Coronary artery (tissue), 2 donors: Measurements from ENCODE around the gene TMPRSS6.

Source experiments
- DNase-seq: peaks from one replicate; pipeline ENCODE4 v3.0.0-alpha.2; 2017; ENCODE audit warnings: low spot score
- H3K27ac ChIP-seq, 2 donors: fragments of 200-600 bp; sonication (generic); one replicate each; pipeline ENCODE4 v1.5.1; 2016 to 2019
- H3K4me3 ChIP-seq: fragments of 200-600 bp; sonication (generic); 2 replicates; pipeline ENCODE4 v1.5.1; 2016; ENCODE audit warnings: mild to moderate bottlenecking, moderate library complexity
- TF ChIP-seq, protein P1 (sequence below): fragments of 200-600 bp; sonication (generic); IDR thresholded peaks from one replicate; pipeline ENCODE4 v1.5.1; 2019; ENCODE audit warnings: antibody characterized with exemption

The TMPRSS6 gene

GRCh38 chr22:37109242-37109917, at the start of gene TMPRSS6:
TSS of gene TMPRSS6 (minus strand) at chr22:37109713. CDS start at chr22:37103417, 6,296 bp downstream.
- H3K27ac ChIP-seq, result no peak within 1 kb of the TSS
- no peak for DNase-seq
- TF ChIP-seq, protein P1, sequence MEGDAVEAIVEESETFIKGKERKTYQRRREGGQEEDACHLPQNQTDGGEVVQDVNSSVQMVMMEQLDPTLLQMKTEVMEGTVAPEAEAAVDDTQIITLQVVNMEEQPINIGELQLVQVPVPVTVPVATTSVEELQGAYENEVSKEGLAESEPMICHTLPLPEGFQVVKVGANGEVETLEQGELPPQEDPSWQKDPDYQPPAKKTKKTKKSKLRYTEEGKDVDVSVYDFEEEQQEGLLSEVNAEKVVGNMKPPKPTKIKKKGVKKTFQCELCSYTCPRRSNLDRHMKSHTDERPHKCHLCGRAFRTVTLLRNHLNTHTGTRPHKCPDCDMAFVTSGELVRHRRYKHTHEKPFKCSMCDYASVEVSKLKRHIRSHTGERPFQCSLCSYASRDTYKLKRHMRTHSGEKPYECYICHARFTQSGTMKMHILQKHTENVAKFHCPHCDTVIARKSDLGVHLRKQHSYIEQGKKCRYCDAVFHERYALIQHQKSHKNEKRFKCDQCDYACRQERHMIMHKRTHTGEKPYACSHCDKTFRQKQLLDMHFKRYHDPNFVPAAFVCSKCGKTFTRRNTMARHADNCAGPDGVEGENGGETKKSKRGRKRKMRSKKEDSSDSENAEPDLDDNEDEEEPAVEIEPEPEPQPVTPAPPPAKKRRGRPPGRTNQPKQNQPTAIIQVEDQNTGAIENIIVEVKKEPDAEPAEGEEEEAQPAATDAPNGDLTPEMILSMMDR, result no peak

DNA sequence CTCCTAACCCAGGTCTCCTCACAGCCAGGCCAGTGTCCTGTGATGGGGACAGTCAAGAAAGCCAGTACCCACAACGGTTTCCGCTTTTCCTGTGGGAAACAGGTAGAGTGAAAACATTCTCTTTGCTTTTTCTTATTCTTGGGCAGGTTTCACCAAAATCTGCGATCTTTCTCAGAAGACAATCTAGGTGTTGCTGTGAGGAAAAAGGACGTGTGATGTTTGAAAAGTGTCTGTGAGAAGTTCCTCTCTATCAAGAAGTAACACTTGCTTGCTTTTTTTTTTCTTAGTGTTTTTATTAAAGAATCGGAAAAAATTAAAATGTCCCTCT, 49.4 kb upstream of the TMPRSS6 start:
- TF ChIP-seq, protein P1, result no peak
- no peak overlapping the region for H3K27ac ChIP-seq
- H3K4me3 ChIP-seq, result no peak overlapping the region
- DNase-seq, result no peak

More at GRCh38 chr22:37109242-37109917, at the start of gene TMPRSS6:
- no peak within 1 kb of the TSS for H3K4me3 ChIP-seq

DNA sequence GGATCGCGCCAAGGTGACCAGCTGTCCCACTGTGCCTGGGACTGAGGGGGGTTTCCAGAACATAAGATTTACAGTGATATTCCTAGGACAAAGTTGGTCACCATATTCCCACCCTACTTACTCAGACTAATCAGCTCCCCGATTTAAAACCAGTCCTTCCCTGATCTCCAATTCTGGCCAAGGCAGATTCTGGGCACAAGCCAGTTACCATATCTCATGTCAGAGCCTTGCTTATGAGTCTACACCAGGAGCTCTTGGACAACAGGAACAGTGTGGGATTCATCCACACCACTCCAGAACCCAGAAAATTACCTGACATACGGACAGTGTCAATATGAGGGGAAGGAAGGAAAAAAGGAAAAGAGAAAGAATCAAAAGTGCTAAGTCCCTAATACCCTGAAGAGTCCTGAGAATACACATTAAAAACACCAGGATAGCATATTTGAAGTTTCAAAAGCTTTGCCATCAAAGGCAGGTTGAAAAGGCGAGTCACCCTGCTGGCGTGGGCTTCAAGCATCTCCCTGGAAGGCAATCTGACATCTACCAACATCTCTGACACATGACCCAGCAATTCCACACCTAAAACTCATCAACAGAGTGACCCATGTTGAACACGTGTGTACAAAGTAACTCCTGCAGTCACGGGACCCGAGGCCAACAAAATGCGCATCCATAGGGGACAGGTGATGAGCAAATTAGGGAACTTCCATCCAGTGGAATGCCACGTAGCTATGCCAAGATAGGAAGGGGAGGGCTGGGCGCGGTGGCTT, 48.2 kb upstream of the TMPRSS6 start:
- no peak overlapping the region for H3K4me3 ChIP-seq
- no peak for DNase-seq
- TF ChIP-seq, protein P1, result no peak
- H3K27ac ChIP-seq, result no peak overlapping the region

DNA sequence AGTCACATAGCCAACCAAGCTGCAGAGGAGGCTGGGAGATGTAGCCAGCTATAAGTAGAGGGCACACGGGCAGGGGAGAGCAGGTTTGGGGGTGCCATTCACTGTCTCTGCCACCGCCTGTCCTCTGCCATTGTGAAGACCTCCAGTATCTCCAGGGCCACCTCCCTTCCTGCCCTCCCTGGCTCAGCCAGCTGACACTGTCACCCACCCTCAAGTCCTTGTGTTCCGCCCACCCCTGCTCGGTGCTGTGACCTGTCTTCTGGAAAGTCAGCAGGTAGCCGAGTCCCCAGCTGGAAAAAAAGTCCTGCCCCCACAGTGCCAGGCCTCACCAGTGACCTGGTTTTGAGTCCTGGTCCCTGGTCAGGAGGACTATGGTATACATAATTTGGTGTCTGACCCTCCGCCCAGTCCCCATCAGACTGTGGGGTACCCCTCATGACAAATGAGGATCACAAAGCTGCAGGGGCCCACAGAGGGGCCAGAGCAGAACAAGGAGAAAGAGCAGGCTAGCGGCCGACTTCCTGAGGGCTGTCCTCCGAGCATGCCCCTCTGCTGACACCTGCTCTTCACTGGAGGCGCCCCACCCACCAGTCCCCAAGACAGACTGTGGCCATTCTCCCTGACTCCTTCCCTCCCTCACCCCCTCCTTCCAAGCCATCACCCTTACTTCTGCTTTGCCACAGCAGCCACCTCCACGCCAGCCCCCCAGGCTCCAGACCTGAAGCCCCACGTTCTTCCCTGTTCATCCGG, 47.3 kb upstream of the TMPRSS6 start:
- H3K4me3 ChIP-seq, result no peak overlapping the region
- TF ChIP-seq, protein P1, result no peak
- no peak overlapping the region for H3K27ac ChIP-seq
- no peak for DNase-seq

DNA sequence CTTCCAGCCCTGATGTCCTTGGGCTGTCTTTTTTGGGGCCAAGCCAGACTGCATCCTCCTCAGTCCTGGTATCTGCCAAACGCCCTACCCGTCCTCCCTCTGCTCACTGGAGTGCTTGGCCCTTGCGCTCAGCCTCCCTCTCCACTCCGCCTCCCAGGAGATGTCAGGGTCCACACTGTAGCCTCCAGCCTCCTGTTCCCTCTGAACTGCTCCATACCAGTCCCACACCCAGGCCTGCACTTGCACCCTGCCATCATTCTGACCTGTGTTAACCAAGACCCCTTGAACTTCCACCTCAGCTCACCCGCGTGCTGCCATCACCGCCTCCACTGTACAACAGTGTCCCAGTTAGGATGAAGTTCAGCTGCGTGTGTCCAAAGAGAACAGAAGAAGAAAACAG, 46.5 kb upstream of the TMPRSS6 start:
- no peak overlapping the region for H3K4me3 ChIP-seq
- TF ChIP-seq, protein P1, result no peak
- H3K27ac ChIP-seq, result no peak overlapping the region
- no peak for DNase-seq

DNA sequence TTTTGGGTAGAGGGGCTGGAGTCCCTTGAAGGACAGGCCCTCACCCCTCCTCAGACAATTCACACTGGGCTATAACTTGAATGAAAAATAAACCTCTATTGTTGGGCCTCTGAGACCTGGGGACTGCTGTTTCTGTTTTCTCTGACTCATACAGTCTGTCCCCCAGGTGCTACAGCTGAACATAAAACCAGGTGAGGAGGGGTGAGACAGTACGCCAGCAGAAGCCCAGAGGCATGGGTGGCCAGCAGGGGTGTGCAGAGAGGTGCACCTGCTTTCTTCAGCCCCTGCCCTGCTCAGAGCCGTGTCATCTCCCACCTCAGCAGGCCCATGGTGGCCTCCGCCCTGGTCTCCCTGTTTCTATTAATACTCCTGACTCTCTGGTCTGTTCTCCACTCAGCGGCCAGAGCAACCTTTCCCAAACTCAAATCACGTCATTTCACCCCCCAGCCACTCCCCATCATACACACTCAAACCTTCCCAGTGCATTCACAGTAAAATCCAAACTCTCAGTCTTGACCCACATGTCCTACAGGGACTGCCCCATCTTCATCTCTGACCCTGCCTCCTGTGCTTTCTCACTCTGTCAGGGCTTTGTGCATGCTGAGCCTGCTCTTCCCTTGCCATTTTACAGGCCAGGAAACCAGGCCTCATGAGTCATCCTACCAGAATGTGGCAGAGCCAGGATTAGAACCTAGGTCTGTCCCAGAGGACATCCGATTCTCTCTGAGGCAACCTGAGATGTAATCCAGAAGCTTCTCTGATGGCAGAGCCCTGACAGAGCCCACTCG, 45.6 kb upstream of the TMPRSS6 start:
- Histone ChIP-seq H3K27ac (no peak overlapping the region), H3K4me3 (no peak overlapping the region)
- no peak for DNase-seq
- TF ChIP-seq, protein P1, result no peak
